ENCODE results near the gene RASA3.
"Not testable (repeated sequence)": the region's sequence is repeated elsewhere in the genome, so short reads cannot be mapped to it uniquely, and the experiment has no call there.

RASA3 gene

DNA sequence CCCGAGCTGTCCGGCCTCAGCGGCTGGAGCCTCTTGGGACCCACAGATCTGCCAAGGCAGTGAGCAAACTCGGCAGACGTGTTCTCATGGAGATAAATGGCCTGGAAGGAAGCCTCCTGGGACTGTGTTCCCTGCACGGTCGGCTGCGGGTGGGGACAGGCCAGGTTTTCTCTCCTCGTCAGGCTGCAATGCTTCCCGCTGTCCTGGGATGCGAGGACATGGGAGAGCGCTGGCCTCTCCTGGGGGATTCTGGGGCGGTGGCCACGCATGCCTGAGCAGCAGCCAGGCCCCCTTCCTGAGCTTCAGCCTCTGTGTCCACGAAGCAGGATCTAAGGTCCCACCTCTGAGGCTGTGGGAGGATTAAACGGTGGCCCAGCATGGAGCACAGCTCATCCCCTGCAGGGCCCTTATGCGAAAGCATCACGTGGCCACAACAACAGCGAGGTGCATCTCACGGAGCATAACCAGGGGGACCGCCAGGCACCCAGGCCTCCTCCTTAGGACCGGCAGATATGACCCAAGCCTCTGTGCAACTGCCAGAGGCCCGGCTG lies 137.3 kb downstream of the RASA3 start:
- DNase-seq: no peak

DNA sequence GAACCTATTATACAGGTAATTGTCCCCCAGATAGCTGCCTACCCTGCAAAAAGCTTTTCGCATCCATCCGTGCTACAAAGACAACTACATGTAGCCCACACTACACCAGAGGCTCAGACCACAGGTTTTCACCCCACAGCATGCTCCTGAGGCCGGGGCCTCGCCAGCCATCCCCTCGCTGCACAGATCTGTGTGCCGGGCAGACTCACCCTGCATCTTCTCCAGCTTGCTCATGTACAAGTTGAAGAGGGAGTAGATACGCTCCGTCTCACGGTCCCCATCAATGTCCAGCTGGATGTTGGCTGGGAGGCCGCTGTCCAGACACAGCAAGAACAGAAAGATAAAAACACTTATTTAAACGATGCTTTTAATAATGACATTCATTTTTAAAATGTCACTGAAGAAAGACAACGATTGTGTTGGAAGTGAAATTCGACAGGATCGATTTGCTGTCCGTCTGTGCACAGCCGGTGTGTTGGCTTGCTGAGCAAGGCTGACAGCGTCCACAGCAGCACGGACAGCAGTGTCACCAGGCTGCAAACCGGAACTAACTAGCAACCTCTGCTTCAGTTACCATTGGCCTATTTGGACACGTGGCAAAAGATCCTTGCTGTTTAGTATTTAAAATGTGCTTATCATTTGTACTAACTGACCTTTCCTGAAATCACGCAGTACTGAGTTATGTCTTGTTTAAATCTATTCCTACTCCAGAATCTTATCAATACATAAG lies 140.0 kb downstream of the RASA3 start:
- no peak for DNase-seq

DNA sequence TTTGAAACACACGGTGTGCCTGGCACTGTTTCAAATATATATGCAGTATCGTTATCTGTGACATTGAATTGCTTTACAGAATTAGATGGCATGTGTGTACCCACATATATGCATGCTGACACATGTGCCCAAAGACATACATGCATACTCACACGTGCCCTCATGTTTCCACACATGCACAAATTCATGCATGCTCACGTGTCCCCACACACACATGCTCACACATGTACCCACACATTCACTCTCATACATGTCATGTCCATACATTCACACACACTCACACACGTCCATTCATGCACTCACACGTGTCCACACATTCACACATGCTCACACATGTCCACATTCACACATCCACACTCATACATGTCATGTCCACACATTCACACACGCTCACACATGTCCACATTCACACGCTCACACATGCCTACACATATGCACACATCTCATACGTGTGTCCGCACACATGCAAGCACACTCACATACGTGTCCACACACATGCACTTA lies 140.7 kb downstream of the RASA3 start:
- no peak for DNase-seq

DNA sequence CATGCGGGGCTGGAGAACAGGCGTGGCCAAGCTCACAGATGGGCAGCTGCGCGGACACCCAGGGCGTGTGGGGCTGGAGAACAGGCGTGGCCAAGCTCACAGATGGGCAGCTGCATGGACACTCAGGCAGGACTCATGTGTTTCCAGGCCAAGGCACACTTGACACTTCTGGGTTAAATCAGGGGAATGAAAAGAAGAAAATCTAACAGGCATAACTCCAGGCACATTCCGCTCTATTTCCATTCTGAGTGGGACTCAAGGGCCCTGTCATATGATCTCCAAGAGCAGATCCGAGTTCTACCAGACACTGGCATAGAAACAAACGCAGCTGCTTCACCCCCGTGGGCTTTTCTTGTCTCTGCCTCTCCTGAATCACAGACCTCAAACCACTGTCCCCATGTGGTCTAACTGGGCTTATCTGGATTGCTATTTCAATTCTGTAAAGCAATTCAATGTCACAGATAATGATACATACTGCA lies 141.2 kb downstream of the RASA3 start:
- DNase-seq: no peak

DNA sequence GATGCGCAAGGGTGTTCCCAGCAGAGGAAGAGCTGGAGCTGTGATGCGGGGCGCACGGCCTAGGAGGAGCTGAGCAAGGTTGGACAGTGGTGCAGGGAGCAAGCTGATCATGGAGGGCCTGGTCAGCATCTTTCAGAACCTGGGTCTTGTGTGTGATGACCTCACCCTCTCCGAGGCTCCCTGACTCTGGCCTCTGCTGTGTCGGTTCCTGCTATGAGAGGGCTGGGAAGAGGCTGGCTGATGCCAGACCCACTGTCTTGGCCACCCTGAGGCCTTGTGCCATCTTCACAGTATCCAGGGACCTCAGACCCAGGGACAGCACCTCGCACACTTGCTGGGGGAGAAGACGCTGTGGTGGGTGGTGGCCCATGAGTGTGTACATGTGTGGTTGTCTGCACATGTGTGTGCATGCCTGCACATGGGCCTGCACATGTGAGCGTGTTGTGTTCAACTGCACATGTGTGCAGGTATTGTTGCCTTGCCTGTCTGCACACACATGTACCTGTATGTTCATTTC lies 142.0 kb downstream of the RASA3 start:
- DNase-seq: no peak

DNA sequence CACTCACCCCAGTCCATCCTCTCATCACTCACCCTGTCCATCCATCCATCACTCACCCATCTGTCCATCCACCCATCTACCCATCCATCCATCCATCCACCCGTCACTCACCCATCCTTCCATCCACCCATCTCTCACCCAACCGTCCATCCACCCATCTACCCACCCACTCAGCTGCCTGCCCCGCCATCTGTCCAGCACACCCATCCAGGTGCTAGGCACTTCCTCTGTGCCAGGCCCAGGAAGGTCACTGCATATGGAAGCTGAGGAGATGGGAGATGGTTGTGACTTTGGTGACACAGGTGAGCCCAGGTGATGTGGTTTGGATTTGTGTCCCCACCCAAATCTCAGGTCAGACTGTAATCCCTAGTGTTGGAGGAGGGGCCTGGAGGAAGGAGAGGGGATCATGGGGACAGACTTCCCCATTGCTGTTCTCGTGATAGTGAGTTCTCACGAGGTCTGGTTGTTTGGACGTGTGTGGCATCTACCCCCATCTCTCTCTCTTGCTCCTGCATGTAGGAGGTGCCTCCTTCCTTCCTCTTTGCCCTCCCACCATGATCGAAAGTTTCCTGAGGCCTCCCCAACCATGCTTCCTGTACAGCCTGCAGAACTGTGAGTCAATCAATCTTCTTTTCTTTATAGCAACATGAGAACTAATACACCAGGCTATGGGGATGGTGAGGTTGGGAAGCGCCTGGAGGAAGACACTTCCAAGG lies 142.7 kb downstream of the RASA3 start:
- DNase-seq: no peak

DNA sequence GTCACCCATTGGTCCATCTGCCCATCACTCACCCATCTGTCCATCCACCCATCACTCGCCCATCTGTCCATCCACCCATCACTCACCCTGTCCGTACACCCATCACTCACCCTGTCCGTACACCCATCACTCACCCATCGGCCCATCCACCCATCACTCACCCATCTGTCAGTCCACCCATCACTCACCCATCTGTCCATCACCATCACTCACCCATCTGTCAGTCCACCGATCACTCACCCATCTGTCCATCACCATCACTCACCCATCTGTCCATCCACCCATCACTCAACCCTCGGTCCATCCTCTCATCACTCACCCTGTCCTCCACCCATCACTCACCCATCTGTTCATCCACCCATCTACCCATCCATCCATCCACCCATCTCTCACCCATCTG lies 143.6 kb downstream of the RASA3 start:
- not testable (repeated sequence) for DNase-seq

DNA sequence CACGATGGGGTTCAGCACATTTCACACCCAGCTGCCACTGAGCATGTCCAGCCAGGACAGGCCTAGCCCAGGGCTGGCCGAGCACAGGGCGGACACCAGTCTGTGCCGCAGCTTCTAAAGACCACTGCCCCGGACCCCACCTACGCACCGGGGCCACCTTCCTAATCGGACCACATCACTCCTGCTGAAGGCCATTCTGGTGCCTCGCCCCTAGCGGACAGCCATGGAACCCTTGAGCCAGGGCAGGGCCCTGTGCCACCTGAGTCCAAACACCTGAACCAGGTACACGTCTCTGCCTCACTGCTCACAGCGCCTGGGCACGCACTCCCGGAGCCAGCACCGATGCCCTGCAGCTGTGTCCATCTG lies 150.1 kb downstream of the RASA3 start:
- no peak for DNase-seq

DNA sequence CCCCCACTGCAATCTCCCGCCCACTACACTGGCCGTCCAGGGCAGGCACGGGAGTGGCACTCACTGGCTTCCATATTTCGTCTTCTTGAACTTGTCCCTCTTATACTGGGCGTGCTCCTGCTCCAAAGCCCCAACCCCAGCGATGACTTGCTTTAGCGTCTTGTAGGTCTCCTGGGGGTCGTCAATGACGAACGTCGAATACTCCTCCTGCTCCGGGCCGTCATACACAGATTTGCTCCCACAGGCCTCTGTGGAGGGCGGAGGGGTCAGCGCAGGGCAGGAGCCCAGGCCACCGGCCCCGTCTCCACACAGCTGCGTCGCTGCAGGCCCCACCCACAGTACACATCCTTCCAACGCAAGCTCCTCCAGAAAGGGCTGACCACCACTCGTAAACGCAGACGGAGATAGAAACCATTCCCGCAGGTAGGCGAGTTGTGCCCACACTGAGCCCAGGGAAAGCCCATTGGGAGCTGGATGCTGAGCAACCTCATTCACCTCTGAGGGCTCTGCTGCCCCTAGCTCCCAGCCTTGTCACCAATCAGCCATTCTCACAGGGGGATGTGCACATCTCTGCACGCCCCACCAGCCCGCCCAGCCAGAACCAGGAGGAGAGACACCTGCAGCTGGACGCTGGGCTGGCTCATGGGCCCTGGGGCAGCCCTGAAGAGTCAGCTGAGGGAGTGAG lies 150.7 kb downstream of the RASA3 start:
- DNase-seq: no peak

DNA sequence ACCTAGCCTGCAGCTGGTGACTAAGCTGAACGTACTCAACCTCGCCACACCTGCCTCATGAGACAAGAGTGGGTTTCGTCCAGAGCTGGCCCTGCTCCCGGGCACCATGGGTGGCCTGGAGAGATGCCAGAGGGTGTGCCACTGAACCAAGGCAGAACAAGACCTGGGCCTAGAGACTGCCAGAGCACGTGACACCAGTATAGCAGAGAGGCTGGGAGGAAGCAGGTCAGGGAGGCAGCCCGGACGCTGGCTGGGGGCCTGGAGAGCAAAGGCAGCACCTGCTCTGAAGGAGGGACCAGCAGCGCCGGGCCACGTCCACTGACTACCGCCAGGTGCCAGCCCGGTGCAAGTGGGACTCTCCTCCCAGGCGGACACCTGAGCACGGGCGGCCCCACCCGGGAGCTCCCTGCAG lies 151.2 kb downstream of the RASA3 start:
- DNase-seq: no peak

DNA sequence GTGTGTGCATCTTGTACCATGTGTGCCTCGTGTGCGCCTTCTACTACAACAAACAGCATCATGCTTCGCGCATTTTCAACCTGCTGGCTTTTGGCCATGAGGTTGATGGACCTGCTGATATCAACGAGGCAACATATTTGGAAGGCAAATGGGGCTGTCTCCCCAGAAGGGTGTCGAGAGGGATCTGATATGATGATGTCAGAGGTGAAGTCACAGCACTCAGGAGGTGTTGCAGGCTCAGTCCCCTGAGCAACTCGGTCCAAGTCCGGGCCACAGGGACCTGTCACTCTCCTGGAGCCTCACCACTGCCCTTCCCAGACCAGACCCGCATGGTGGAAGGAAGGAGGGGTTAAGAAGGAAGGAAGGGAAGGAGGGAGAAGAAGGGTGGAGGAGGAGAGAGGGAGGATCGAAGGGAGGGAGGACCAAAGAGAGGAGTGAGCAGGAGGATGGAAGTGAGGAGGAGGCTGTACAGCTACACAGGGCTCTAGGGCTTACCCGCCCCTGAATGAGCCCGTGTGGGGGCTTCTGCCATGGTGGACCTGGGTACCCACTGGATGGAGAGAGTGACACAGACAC lies 151.8 kb downstream of the RASA3 start:
- DNase-seq: no peak

DNA sequence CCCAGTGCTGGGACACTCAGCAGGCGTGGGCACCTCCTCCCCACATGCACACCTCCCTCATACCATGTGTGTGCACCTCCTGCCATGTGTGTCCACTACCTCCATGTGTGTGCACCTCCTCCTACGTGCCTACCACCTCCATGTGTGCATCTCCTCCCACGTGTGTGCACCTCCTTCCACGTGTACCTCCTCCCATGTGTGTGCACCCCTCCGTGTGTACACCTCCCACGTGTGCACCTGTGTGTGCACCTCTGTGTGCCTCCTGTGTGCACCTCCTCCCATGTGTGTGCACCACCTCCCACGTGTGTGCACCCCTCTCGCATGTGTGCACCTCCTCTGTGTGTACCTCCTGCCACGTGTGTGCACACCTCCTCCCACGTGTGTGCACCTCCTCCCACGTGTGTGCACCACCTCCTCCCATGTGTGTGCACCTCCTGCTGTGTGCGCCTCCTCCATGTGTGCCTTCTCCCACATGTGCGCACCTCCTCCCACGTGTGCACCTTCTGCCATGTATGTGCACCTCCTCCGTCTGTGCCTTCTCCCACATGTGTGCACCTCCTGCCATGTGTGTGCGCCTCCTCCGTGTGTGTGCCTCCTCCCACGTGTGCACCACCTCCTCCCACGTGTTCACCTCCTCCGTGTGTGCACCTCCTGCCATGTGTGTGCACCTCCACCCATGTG lies 152.5 kb downstream of the RASA3 start:
- DNase-seq: no peak

DNA sequence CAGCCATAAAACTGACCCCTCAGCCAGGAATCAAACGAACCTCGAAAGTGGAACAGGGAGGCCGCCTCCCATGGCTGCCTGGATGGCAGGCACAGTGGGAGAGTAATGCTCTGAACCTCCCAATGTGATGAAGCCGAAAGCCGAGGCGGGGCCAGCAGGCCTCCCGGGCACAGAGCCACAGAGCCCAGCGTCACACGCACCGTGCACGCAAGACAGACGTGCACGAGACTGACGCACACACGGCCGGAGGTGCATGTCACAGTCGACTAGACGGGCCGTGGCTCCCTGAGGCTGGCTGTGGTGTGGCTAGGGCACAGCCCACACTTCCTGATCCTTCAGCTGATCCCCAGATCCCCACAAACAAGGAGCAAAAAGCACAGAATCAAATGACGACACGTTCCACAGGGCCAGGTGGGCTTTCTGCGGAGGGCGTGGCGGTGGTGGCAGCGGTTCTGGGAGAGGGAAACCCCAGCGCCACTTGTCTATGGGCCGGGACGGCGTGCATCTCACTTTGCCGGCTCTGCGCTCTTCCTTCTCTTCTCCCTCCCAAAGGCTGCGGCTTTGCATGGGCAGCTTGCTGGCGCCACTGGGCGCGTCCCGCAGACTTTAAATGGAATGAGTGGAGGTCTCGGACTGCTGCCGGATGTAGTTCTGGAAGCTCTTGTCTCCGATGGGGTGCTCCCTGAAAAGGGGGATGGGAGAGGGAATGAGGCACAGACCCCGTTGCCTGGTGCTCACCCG lies 153.5 kb downstream of the RASA3 start:
- DNase-seq: no peak

DNA sequence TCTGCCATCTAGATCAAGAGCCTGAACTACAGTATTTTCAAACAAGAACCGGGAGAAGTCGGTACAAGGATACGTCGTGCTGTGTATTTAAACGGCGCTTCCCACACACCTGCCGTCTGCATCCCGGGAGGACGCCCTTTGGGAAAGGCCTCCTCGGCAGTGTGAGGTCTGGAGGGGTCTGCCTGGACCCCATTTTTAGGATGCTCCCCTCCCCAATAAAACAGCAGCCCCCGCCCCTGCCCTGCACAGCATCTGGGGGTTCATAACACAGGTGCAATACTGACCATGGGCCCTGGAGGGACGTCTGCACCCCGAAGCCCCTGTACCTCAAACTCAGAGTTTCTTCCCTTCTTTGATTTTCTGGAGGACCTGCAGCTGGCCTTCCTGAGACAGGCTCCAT lies 154.4 kb downstream of the RASA3 start:
- DNase-seq: no peak

DNA sequence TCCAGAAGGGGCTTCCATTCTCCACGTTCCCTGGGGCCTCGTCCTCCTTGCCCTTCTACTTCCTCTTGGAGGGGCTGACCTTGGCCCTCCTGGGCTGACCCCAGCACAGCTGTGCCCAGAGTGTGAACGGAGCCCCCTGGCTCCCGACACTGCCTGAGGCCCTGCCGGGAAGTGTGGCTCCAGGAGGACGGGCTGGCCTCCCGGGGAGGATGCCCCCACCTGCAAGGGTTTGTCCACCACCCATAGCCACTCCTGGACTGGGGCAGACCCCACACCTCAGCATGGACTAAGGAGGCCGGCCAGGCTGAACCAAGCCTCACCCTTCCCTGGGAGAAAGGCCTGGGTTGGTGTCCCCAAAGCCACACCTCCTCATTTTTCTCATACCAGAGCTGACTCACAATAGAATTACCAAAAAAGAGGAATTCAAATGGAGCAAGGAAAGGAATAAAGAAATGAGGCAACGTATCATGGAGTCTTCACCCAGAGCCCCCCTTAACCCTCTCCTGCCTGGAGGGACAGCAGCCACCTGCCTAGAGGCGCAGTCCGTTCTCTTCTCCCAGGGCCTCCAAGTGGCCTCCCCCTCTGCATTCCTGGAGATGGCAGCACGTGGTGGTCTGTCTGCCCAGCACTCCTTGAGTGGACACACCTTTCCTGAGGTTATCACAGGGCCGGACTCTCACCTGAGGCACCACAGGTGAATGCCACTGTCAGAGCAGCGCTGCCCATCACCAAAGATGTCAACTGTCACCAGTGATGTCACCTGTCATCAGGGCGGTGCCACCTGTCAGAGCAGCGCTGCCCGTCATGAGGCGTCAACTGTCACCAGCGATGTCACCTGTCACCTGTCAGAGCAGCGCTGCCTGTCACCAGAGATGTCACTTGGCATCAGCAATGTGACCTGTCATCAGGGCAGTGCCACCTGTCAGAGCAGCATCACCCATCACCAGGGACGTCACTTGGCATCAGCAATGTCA lies 155.4 kb downstream of the RASA3 start:
- no peak for DNase-seq

DNA sequence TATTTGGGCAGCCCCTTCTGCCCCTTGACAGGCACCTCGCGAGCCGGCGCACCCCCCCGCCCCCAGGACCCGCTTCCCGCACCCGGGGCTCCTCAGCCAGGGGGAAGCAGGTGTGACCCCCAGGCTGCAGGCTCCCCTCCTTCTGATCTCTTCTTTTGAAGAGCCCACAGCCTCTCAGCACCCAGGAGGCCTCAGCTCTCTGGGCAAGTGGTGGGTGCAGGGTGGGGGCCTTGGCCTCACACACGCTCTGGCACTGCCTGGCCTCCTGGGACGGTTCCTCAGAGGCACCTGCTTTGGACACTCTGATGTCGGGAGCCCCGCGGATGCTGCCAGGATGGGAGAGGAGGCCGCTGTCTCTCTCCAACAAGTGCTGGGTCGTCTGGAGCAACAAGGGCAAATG lies 157.0 kb downstream of the RASA3 start:
- DNase-seq: no peak

DNA sequence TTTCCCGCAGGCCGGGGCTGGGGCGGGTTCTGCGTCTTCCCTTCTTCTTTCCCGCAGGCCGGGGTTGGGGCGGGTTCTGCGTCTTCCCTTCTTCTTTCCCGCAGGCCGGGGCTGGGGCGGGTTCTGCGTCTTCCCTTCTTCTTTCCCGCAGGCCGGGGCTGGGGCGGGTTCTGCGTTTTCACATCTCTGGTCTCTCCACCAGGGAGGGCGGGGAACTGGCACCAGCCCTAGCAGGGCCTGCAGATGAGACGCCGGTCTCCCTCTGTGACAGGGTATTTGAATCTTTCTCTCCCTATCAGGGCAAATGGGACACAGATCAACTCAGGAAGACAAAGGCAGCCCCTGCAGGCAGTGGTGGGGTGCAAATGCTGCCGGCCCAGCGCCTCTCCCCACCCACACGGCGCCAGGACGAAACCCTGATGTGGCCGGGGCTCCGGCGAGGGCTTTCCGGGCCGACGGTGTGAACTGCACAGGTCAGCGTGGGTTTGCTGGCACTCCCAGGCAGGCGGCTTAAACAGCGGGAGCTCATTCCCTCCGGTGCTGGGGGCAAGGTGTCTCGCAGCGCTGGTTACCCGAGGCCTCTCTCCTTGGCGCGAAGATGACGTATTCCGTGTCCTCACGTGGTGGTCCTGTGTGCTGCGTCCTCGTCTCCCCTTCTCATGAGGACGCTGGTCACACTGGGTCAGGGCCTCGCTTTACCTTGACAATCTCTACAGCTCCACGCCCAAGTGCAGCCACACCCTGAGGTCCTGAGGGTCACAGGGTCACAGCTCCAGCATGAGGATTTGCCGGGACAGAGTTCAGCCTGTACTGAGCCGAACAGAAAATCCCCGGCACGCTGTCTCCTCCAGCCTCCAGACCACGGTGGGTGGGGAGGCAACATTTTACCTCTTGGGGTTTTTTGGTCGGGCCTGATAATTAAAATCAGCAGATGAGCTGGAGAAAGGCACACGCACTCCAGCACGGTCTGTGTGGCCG lies 157.8 kb downstream of the RASA3 start:
- DNase-seq: no peak

DNA sequence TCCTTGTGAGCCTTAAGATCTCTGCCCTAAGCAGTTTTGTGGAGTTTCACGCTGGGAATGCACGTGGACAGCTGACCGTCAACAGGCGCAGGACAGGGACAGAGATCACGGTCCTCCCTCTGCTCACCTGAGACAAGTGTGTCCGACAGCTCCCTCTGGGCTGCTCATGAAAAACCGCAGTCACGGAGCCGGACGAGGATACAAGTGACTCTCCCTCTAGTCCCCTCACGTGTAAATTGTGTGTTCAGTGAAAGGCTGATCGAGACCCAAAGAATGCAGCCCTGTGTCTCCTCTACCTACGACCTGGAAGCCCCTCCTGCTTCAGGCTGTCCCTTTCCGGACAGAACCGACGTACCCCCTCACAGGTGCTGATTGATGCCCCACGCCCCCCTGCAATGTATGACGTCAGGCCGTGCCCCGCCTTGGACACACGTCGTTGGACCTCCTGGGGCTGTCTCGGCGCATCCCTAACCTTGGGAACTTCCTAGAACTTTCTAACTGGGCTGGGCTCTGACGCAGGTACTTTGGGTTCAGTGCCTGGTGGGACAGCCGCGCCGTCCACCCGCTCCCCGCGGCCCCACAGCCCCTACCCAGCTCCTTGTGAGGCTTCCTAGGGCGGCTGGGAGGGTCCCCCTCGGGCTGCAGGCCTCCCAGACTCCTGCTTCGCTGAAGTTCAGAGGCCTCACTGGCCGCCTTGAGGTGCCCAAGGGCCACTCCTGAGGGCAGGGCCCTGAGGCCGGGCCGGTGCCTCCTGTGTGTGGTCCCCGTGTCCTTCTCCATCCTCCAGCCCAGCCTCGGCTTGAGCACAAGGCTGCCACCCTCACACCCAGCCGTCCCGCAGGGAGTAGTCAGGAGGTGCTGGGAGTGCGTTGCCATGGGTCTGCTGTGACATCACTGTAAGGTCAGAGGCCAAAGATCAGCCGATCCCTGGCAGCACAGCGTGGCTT lies 158.9 kb downstream of the RASA3 start, which contains the start of gene C13orf46:
Gene C13orf46 (minus strand): TSS at position 859 of the 947 bp plus-strand sequence. CDS start 79 bp downstream, at position 780.
- no peak for DNase-seq

Data from NCI-H1048 (cell line).